Neural cell (in vitro differentiated cells): ENCODE results near the gene TMEM273. TPM values are rescaled to one million over a fixed set of nuclear protein-coding genes. Genes with fewer than 3 reads are reported as not detected.

ENCODE experiments used
- H2AFZ ChIP-seq: fragments of 200-600, 300-800 bp; sonication (generic), shearing (Covaris generic); 2 replicates; pipeline ENCODE4 v1.6.0; 2014; ENCODE audit warnings: low read depth, mild to moderate bottlenecking, antibody characterized with exemption, low read length, moderate library complexity
- H3F3A ChIP-seq: fragments of 200-600 bp; shearing (Covaris generic); 2 replicates; pipeline ENCODE4 v1.6.1; 2016; ENCODE audit warnings: mild to moderate bottlenecking, moderate library complexity, mixed read lengths, antibody characterized with exemption, low read length; ENCODE audit not compliant: insufficient read depth, poor library complexity, severe bottlenecking
- H3K27ac ChIP-seq: fragments of 200-600, 300-800 bp; sonication (generic), shearing (Covaris generic); 2 replicates; pipeline ENCODE4 v1.5.1; 2014; ENCODE audit warnings: mild to moderate bottlenecking, low read length, moderate library complexity
- H3K27me3 ChIP-seq: fragments of 300-800, 200-600 bp; sonication (generic), shearing (Covaris generic); 2 replicates; pipeline ENCODE4 v1.6.0; 2014; ENCODE audit warnings: mild to moderate bottlenecking, low read depth, low read length, moderate library complexity; ENCODE audit not compliant: insufficient read depth
- H3K36me3 ChIP-seq: fragments of 300-800, 200-600 bp; sonication (generic), shearing (Covaris generic); 2 replicates; pipeline ENCODE4 v1.5.1; 2014; ENCODE audit warnings: mild to moderate bottlenecking, antibody characterized with exemption, low read length, moderate library complexity; ENCODE audit not compliant: insufficient read depth
- H3K4me2 ChIP-seq: fragments of 300-800, 200-600 bp; sonication (generic), shearing (Covaris generic); 2 replicates; pipeline ENCODE4 v1.6.0; 2014; ENCODE audit warnings: mild to moderate bottlenecking, low read length
- H3K4me3 ChIP-seq: fragments of 300-800, 200-600 bp; sonication (generic), shearing (Covaris generic); 2 replicates; pipeline ENCODE4 v1.5.1; 2014; ENCODE audit warnings: mild to moderate bottlenecking, low read length, moderate library complexity
- H3K79me2 ChIP-seq: fragments of 200-600 bp; shearing (Covaris generic); replicated peaks from 2 replicates; pipeline ENCODE4 v1.6.0; 2014; ENCODE audit warnings: mild to moderate bottlenecking, low read length, moderate library complexity; ENCODE audit not compliant: insufficient read depth
- H3K9ac ChIP-seq: fragments of 300-800, 200-600 bp; sonication (generic), shearing (Covaris generic); 2 replicates; pipeline ENCODE4 v1.6.1; 2016; ENCODE audit warnings: mild to moderate bottlenecking, low read length, mixed read lengths
- H3K9me2 ChIP-seq: fragments of 200-600 bp; shearing (Covaris generic); 2 replicates; pipeline ENCODE4 v1.6.1; 2016; ENCODE audit warnings: mild to moderate bottlenecking, low read length, mixed read lengths; ENCODE audit not compliant: insufficient read depth
- H3K9me3 ChIP-seq: fragments of 200-600, 300-800 bp; sonication (generic), shearing (Covaris generic); 2 replicates; pipeline ENCODE4 v1.6.1; 2016; ENCODE audit warnings: mild to moderate bottlenecking, mixed run types, low read length, moderate library complexity, mixed read lengths
- H4K20me1 ChIP-seq: fragments of 200-600 bp; shearing (Covaris generic); 2 replicates; pipeline ENCODE4 v1.6.1; 2016; ENCODE audit warnings: mild to moderate bottlenecking, mixed run types; ENCODE audit not compliant: insufficient read depth
- CTCF ChIP-seq: fragments of 450-650 bp; IDR thresholded peaks from 2 replicates; pipeline ENCODE4 v1.5.1; 2014; ENCODE audit warnings: antibody characterized with exemption, mild to moderate bottlenecking, moderate library complexity; ENCODE audit not compliant: poor library complexity, severe bottlenecking
- EP300 ChIP-seq: fragments of 450-650 bp; conservative IDR thresholded peaks from 2 replicates; pipeline ENCODE4 v1.6.1; 2014; ENCODE audit warnings: antibody characterized with exemption, mild to moderate bottlenecking, moderate library complexity; ENCODE audit not compliant: poor library complexity, severe bottlenecking
- EZH2 ChIP-seq: fragments of 200-600, 300-800 bp; shearing (Covaris generic), sonication (generic); IDR thresholded peaks from 2 replicates; pipeline ENCODE4 v1.6.1; 2014; ENCODE audit warnings: antibody characterized with exemption, low read length, borderline replicate concordance, mild to moderate bottlenecking; ENCODE audit not compliant: insufficient read depth, poor library complexity, severe bottlenecking
- MXI1 ChIP-seq: fragments of 450-650 bp; conservative IDR thresholded peaks from 2 replicates; pipeline ENCODE4 v1.6.1; 2014; ENCODE audit warnings: antibody characterized with exemption, mild to moderate bottlenecking; ENCODE audit not compliant: poor library complexity, severe bottlenecking
- POLR2AphosphoS5 ChIP-seq: IDR thresholded peaks from 2 replicates; pipeline ENCODE4 v1.6.1; 2012
- RAD21 ChIP-seq: fragments of 450-650 bp; conservative IDR thresholded peaks from 2 replicates; pipeline ENCODE4 v1.6.1; 2014; ENCODE audit warnings: antibody characterized with exemption, mild to moderate bottlenecking, moderate library complexity
- REST ChIP-seq: IDR thresholded peaks from 2 replicates; pipeline ENCODE4 v1.6.1; 2012; ENCODE audit warnings: borderline replicate concordance
- SMC3 ChIP-seq: fragments of 450-650 bp; conservative IDR thresholded peaks from 2 replicates; pipeline ENCODE4 v1.6.1; 2014; ENCODE audit warnings: antibody characterized with exemption, mild to moderate bottlenecking, moderate library complexity; ENCODE audit not compliant: poor library complexity
- TAF1 ChIP-seq: IDR thresholded peaks from 2 replicates; pipeline ENCODE4 v1.6.1; 2012; ENCODE audit warnings: low read depth
- polyA plus RNA-seq: library from polyadenylated mRNA; depleted of rRNA; stranded (reverse); fragments of >200 nt; gene quantifications from 2 replicates; pipeline ENCODE4 v1.2.3, GENCODE V29; 2014

Gene TMEM273
- polyA plus RNA-seq, 1 donor from 2014 or later, result not detected

DNA sequence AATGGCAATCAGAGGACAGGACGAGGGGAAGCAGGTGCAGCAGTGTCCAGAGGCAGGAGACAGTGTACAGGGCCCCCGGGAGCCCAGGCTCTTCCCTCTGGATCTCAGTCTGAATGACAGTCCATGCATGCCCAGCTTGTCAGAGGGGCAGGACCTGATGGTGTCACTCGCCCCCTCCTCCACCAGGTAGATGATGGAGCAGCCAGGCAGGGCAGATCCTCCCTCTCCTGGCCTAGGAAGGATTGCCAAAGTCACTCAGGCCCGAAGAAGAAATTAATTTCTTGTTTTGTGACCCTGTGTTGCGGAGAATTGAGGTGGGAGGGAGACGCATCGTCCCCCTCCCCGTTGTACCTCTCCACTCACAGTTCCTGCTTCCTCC is 76.9 kb downstream of the TMEM273 start:
- H3K79me2 ChIP-seq, result no peaks in the 10 kb centered on the region
- no peak overlapping the region for H3K4me3 ChIP-seq
- H3F3A ChIP-seq, result no peaks in the 10 kb centered on the region
- H3K9me3 ChIP-seq, result no peaks in the 10 kb centered on the region
- H3K27ac ChIP-seq, result no peak overlapping the region
- no peaks in the 10 kb centered on the region for H3K9me2 ChIP-seq
- H4K20me1 ChIP-seq, result no peaks in the 10 kb centered on the region
- peaks cover 8% of the 10 kb centered on the region for H3K27me3 ChIP-seq
- no peak overlapping the region for H3K9ac ChIP-seq
- no peak overlapping the region for H2AFZ ChIP-seq
- no peak overlapping the region for H3K4me2 ChIP-seq
- no peaks in the 10 kb centered on the region for H3K36me3 ChIP-seq
- no peak for TF ChIP-seq REST

DNA sequence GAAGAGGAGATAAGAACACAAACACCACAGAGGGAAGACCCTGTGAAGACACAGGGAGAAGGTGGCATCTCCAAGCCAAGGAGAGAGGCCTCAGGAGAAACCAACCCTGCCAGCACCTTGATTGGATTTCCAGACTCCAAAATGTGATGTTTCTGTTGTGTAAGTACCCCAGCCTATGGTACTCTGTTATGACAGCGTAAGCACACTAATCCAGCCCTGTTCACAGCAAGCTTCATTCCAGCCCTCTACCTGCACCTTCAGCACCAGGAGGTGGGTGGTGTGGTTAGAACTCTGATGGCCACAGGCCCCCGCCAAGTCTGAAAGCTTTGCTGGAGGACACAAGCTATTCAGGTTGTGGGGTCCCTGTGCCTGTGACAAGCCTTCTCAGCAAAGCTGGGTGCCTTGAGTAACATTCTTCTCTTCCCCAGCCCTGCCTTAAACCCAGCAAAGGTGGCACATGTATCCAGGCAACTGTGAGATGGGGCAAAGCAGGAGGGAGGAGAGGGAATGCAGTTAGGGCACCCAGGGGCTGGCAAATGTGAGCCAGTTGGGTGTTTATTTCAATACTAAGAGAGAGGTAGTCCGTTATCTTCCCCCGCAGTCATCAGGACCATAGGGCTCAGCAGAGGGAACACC is 77.4 kb downstream of the TMEM273 start:
- no peak overlapping the region for H2AFZ ChIP-seq
- H4K20me1 ChIP-seq, result no peaks in the 10 kb centered on the region
- no peaks in the 10 kb centered on the region for H3K9me3 ChIP-seq
- no peak overlapping the region for H3K27ac ChIP-seq
- H3K9ac ChIP-seq, result no peak overlapping the region
- no peaks in the 10 kb centered on the region for H3K36me3 ChIP-seq
- no peak for TF ChIP-seq EZH2
- no peak for TF ChIP-seq EP300
- TF ChIP-seq RAD21, result no peak
- no peak for TF ChIP-seq POLR2AphosphoS5
- TF ChIP-seq CTCF, result no peak
- no peak for TF ChIP-seq REST
- no peak for TF ChIP-seq TAF1
- no peak for TF ChIP-seq SMC3
- no peak for TF ChIP-seq MXI1
- H3K27me3 ChIP-seq, result peaks cover 8% of the 10 kb centered on the region
- H3K9me2 ChIP-seq, result no peaks in the 10 kb centered on the region
- H3F3A ChIP-seq, result no peaks in the 10 kb centered on the region
- H3K4me3 ChIP-seq, result no peak overlapping the region
- H3K79me2 ChIP-seq, result no peaks in the 10 kb centered on the region
- no peak overlapping the region for H3K4me2 ChIP-seq
